BLaER1 treated with 17β-estradiol and CSF1 and Interleukin-3, amounts not matched to agents 10 nM and 100 nM (cell line): ENCODE data around the gene ITPR1.

Source experiments
- H3K27ac ChIP-seq, 11 experiments: shearing (Covaris generic); formaldehyde crosslinking; 2 replicates each; pipeline ENCODE4 v1.8.1; 2022
- H3K27me3 ChIP-seq, 11 experiments: shearing (Covaris generic); formaldehyde crosslinking; 2 replicates each; pipeline ENCODE4 v1.8.1; 2022
- H3K36me3 ChIP-seq, 11 experiments: shearing (Covaris generic); formaldehyde crosslinking; 2 replicates each; pipeline ENCODE4 v1.8.1; 2022
- H3K4me1 ChIP-seq, 10 experiments: shearing (Covaris generic); formaldehyde crosslinking; 2 replicates each; pipeline ENCODE4 v1.8.1; 2022
- H3K4me2 ChIP-seq, 11 experiments: shearing (Covaris generic); formaldehyde crosslinking; 2 replicates each; pipeline ENCODE4 v1.8.1; 2022
- H3K4me3 ChIP-seq, 10 experiments: shearing (Covaris generic); formaldehyde crosslinking; 2 replicates each; pipeline ENCODE4 v1.8.1; 2022
- H3K9ac ChIP-seq, 11 experiments: shearing (Covaris generic); formaldehyde crosslinking; 2 replicates each; pipeline ENCODE4 v1.8.1; 2022
- H3K9me3 ChIP-seq, 11 experiments: shearing (Covaris generic); formaldehyde crosslinking; replicated peaks in 1 of 11; 2 replicates each; pipeline ENCODE4 v1.8.1; 2022
- H4K20me1 ChIP-seq, 11 experiments: shearing (Covaris generic); formaldehyde crosslinking; 2 replicates each; pipeline ENCODE4 v1.8.1; 2022
- Cebpa-rat ChIP-seq, 11 experiments: shearing (Covaris generic); IDR thresholded peaks; 2 replicates each; pipeline ENCODE4 v1.8.1; 2022

The ITPR1 gene

GRCh38 chr3:4819746-4820145 lies 326.6 kb downstream of the ITPR1 start:
- no peak for TF ChIP-seq Cebpa-rat (IDR thresholded peaks at IDR 0.05)
- H3K27me3 ChIP-seq: peaks cover 22 to 61% (median 48%) of the 10 kb centered on the region in 11 experiments
- H3K9ac ChIP-seq: no peak overlapping the region
- peaks cover 11 to 24% (median 19%) of the 10 kb centered on the region in 11 experiments for H3K9me3 ChIP-seq
- no peak overlapping the region for H3K4me3 ChIP-seq
- peak overlapping the region in 9 of 11 experiments; percentile 41 to 76 (median 71); a peak in 17 of 22 replicates for H3K4me2 ChIP-seq
- H4K20me1 ChIP-seq: peaks cover 0 to 50% (median 16%) of the 10 kb centered on the region in 11 experiments; a peak in 14 of 22 replicates
- H3K27ac ChIP-seq: no peak overlapping the region
- peaks cover 11 to 26% (median 21%) of the 10 kb centered on the region in 10 experiments for H3K4me1 ChIP-seq
- H3K36me3 ChIP-seq: peaks cover 23 to 92% (median 47%) of the 10 kb centered on the region in 11 experiments; a peak in 21 of 22 replicates

DNA sequence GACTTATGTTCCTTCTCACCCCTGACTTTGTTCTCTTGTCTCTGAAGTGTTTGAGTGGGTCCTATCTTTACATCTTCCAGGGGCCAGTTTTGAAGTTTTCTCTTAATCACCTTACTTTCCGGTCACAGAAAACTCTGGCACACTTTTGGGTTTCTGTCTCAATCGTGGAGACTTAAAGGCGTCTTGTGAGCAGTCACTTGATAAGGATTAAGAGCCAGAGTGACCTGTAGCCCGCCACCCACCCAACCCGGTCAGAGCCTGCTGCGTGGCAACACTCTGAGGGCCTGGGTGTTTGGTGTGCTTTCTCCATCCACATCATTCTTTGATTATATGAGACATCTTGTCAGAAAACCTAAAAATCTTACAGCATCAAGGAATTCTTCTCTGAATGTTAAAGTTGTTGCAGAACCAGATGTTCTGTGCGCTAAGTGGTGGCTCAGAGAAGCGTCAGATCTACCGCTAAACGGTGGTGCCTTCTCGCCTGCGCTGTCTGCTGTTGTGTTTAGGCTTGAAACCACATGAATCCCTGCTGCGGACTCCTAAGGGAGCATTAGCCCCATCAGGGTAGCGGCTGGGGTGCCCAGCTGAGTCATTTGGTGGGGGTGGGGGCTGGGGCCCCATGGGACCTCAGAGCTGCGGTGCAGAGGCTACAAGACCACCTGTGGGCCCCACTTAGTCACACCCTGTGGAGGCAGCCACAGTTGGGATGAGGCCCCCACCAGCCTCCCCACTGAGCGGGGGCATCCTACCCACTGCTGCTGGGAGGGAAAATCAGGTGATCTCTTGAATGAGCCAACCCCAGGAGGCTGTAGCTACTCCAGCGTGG lies 327.4 kb downstream of the ITPR1 start:
- H3K27me3 ChIP-seq: peaks cover 22 to 69% (median 56%) of the 10 kb centered on the region in 11 experiments
- H3K4me2 ChIP-seq: peak overlapping the region in 10 of 11 experiments; percentile 11 to 76 (median 70); a peak in 18 of 22 replicates
- H3K9ac ChIP-seq: no peak overlapping the region
- no peak for TF ChIP-seq Cebpa-rat (IDR thresholded peaks at IDR 0.05)
- peaks cover 19 to 30% (median 22%) of the 10 kb centered on the region in 10 experiments for H3K4me1 ChIP-seq
- peaks cover 0 to 56% (median 24%) of the 10 kb centered on the region in 11 experiments; a peak in 15 of 22 replicates for H4K20me1 ChIP-seq
- H3K36me3 ChIP-seq: peaks cover 23 to 89% (median 40%) of the 10 kb centered on the region in 11 experiments; a peak in 21 of 22 replicates
- H3K9me3 ChIP-seq: peaks cover 11 to 24% (median 19%) of the 10 kb centered on the region in 11 experiments
- H3K4me3 ChIP-seq: no peak overlapping the region
- no peak overlapping the region for H3K27ac ChIP-seq

GRCh38 chr3:4821338-4821737 lies 328.2 kb downstream of the ITPR1 start:
- H4K20me1 ChIP-seq: peaks cover 0 to 64% (median 32%) of the 10 kb centered on the region in 11 experiments; a peak in 17 of 22 replicates
- no peak for TF ChIP-seq Cebpa-rat (IDR thresholded peaks at IDR 0.05)
- H3K4me2 ChIP-seq: peak overlapping the region in 8 of 11 experiments; percentile 41 to 76 (median 72); a peak in 15 of 22 replicates
- peaks cover 30 to 77% (median 64%) of the 10 kb centered on the region in 11 experiments for H3K27me3 ChIP-seq
- peaks cover 26 to 38% (median 29%) of the 10 kb centered on the region in 10 experiments for H3K4me1 ChIP-seq
- no peak overlapping the region for H3K4me3 ChIP-seq
- peaks cover 11 to 19% (median 16%) of the 10 kb centered on the region in 11 experiments for H3K9me3 ChIP-seq
- peaks cover 23 to 81% (median 34%) of the 10 kb centered on the region in 11 experiments; a peak in 21 of 22 replicates for H3K36me3 ChIP-seq
- H3K9ac ChIP-seq: no peak overlapping the region
- no peak overlapping the region for H3K27ac ChIP-seq

- peak overlapping the region in 2 of 11 experiments; percentile 41 to 76; a peak in 4 of 22 replicates for H3K4me2 ChIP-seq
- H3K9ac ChIP-seq: no peak overlapping the region
- no peak overlapping the region for H3K27ac ChIP-seq
- peaks cover 32 to 44% (median 35%) of the 10 kb centered on the region in 10 experiments for H3K4me1 ChIP-seq
- H3K27me3 ChIP-seq: peaks cover 36 to 84% (median 70%) of the 10 kb centered on the region in 11 experiments
- H3K9me3 ChIP-seq: peaks cover 6 to 15% (median 10%) of the 10 kb centered on the region in 11 experiments
- H3K4me3 ChIP-seq: no peak overlapping the region
- peaks cover 0 to 70% (median 36%) of the 10 kb centered on the region in 11 experiments; a peak in 17 of 22 replicates for H4K20me1 ChIP-seq
- H3K36me3 ChIP-seq: peaks cover 18 to 75% (median 27%) of the 10 kb centered on the region in 11 experiments; a peak in 21 of 22 replicates
- TF ChIP-seq Cebpa-rat (IDR thresholded peaks at IDR 0.05): no peak
Observed at GRCh38 chr3:4821975-4822374, 328.8 kb downstream of the ITPR1 start.

GRCh38 chr3:4822568-4822967 lies 329.4 kb downstream of the ITPR1 start:
- Histone ChIP-seq H3K4me2 (no peak overlapping the region), H4K20me1 (peaks cover 0 to 76% (median 36%) of the 10 kb centered on the region in 11 experiments; a peak in 17 of 22 replicates), H3K9me3 (peaks cover under 1 to 9% (median 4%) of the 10 kb centered on the region in 11 experiments; a peak in 20 of 22 replicates), H3K27me3 (peaks cover 37 to 90% (median 76%) of the 10 kb centered on the region in 11 experiments), H3K9ac (no peak overlapping the region), H3K27ac (no peak overlapping the region), H3K36me3 (peaks cover 12 to 69% (median 21%) of the 10 kb centered on the region in 11 experiments; a peak in 21 of 22 replicates), H3K4me1 (peaks cover 38 to 50% (median 41%) of the 10 kb centered on the region in 10 experiments), H3K4me3 (no peak overlapping the region)
- no peak for TF ChIP-seq Cebpa-rat (IDR thresholded peaks at IDR 0.05)

DNA sequence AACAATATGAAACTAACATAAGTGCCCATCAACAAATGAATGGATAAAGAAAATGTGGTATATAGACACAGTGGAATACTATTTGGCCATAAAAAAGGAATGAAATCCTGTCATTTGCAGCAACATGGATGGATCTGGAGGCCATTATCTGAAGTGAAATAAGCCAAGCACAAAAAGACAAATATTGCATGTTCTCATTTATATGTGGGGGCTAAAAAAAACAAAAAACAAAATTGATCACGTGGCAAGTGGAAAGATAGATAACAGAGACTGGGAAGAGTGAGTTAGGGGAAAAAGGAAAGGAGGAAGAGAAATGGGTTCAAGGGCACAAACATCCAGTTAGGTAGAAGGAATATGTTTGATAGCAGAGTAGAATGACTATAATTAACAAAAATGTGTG lies 330.2 kb downstream of the ITPR1 start:
- H3K4me1 ChIP-seq: peaks cover 40 to 59% (median 48%) of the 10 kb centered on the region in 10 experiments
- H3K27ac ChIP-seq: no peak overlapping the region
- no peak overlapping the region for H3K9ac ChIP-seq
- H3K36me3 ChIP-seq: peaks cover 4 to 60% (median 13%) of the 10 kb centered on the region in 11 experiments; a peak in 19 of 22 replicates
- no peak overlapping the region for H3K4me2 ChIP-seq
- peaks cover 0 to 82% (median 36%) of the 10 kb centered on the region in 11 experiments; a peak in 17 of 22 replicates for H4K20me1 ChIP-seq
- no peak overlapping the region for H3K4me3 ChIP-seq
- peaks cover 37 to 94% (median 82%) of the 10 kb centered on the region in 11 experiments for H3K27me3 ChIP-seq
- no peak for TF ChIP-seq Cebpa-rat (IDR thresholded peaks at IDR 0.05)
- peaks cover 0 to 5% (median 0%) of the 10 kb centered on the region in 11 experiments; a peak in 1 of 22 replicates for H3K9me3 ChIP-seq

GRCh38 chr3:4823986-4824925 lies 331.1 kb downstream of the ITPR1 start:
- Histone ChIP-seq H3K4me3 (no peak overlapping the region), H3K9ac (no peak overlapping the region), H4K20me1 (peaks cover 0 to 86% (median 36%) of the 10 kb centered on the region in 11 experiments; a peak in 17 of 22 replicates), H3K36me3 (peaks cover 0 to 52% (median 7%) of the 10 kb centered on the region in 11 experiments; a peak in 10 of 22 replicates), H3K27ac (no peak overlapping the region), H3K4me1 (peaks cover 42 to 65% (median 53%) of the 10 kb centered on the region in 10 experiments), H3K9me3 (0 out of 22 replicates have a peak, but pooled peaks cover 0 to 5% (median 0%) of the 10 kb centered on the region in 11 experiments), H3K27me3 (peaks cover 37 to 97% (median 82%) of the 10 kb centered on the region in 11 experiments), H3K4me2 (peak overlapping the region in 4 of 11 experiments; percentile 15 to 66 (median 62); a peak in 4 of 22 replicates)
- no peak for TF ChIP-seq Cebpa-rat (IDR thresholded peaks at IDR 0.05)
